Activated effector memory CD4-positive, alpha-beta T cell treated with anti-CD3 and anti-CD28 coated beads, Interleukin-2, amount 50 U/mL, for 16 hours (primary cell): ENCODE measurements around the gene CLPSL1.
A peak's percentile ranks its signal among the peaks of the same experiment; 100 is the strongest.

Experiments
- DNase-seq: peaks from one replicate; pipeline ENCODE4 v3.0.0-alpha.2; 2020

Gene CLPSL1

GRCh38 chr6:35797837-35798526, 17.2 kb downstream of the CLPSL1 start:
- DNase-seq, result no peak

- no peak for DNase-seq
Observed at GRCh38 chr6:35798706-35799105, 17.9 kb downstream of the CLPSL1 start.

- DNase-seq, result no peak
Observed at GRCh38 chr6:35801148-35801547, 20.3 kb downstream of the CLPSL1 start.

GRCh38 chr6:35804996-35805736, 24.3 kb downstream of the CLPSL1 start, which contains the start of gene LHFPL5:
Gene LHFPL5, plus strand, starts transcription at chr6:35805352. Its CDS starts 319 bp downstream, at chr6:35805671.
- peak; percentile 79 for DNase-seq

GRCh38 chr6:35808688-35809087, 27.9 kb downstream of the CLPSL1 start:
- DNase-seq, result no peak

GRCh38 chr6:35809809-35810208, 29.0 kb downstream of the CLPSL1 start:
- no peak for DNase-seq

- no peak for DNase-seq
Observed at GRCh38 chr6:35810971-35811698, 30.3 kb downstream of the CLPSL1 start.

GRCh38 chr6:35811699-35811995, 30.8 kb downstream of the CLPSL1 start:
- no peak for DNase-seq

- DNase-seq, result no peak
Observed at GRCh38 chr6:35817515-35817914, 36.7 kb downstream of the CLPSL1 start.

GRCh38 chr6:35823601-35824000, 42.8 kb downstream of the CLPSL1 start:
- no peak for DNase-seq

- no peak for DNase-seq
Observed at GRCh38 chr6:35824552-35825192, 43.9 kb downstream of the CLPSL1 start.

GRCh38 chr6:35829306-35829705, 48.5 kb downstream of the CLPSL1 start:
- no peak for DNase-seq

GRCh38 chr6:35831257-35832007, 50.6 kb downstream of the CLPSL1 start:
- DNase-seq, result no peak

GRCh38 chr6:35833536-35833935, 52.7 kb downstream of the CLPSL1 start:
- DNase-seq, result no peak
